Measurements from ENCODE around the gene KDM2A.

The KDM2A gene

GRCh38 chr11:67275606-67276409, 156.7 kb downstream of the KDM2A start:
- DNase-seq, result no peak

- DNase-seq, result no peak
Observed at GRCh38 chr11:67276781-67277230, 157.7 kb downstream of the KDM2A start.

GRCh38 chr11:67277231-67277961, 158.3 kb downstream of the KDM2A start:
- no peak for DNase-seq

- DNase-seq, result no peak
Observed at GRCh38 chr11:67278135-67278938, 159.3 kb downstream of the KDM2A start.

- no peak for DNase-seq
Observed at GRCh38 chr11:67278939-67279588, 160.0 kb downstream of the KDM2A start.

GRCh38 chr11:67279589-67280340, 160.7 kb downstream of the KDM2A start:
- no peak for DNase-seq

GRCh38 chr11:67280341-67280787, 161.3 kb downstream of the KDM2A start:
- no peak for DNase-seq

DNA sequence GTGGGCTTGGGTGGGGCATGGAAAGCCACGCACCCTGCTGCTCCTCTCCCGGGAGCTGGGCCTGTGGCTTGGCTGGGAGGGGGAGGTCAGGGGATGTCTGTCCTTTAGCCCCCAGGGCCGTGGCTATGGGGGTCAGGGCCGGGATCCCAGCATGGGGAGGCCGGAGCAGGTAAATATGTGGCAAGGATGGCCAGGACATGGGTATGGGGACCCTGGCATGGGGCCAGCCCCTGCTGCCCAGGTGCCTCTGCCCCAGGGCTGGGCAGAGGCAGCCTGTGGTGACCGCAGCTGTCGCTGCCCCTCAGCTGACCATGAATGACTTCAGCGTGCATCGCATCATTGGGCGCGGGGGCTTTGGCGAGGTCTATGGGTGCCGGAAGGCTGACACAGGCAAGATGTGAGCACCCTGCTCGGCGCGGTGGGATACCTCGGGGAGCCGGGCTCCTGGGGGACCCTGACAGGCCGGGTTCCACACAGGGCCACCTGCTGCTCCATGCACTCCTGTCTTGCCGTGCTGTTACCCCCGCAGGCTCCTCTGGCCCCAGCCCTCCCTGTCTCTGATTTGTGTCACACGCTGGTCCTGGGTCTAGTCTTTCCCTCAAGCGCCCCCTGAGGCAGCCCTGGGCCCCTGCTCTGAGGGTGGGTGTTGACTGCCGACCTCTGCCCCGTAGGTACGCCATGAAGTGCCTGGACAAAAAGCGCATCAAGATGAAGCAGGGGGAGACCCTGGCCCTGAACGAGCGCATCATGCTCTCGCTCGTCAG, 161.9 kb downstream of the KDM2A start:
- DNase-seq, result no peak

- no peak for DNase-seq
Observed at GRCh38 chr11:67281552-67282150, 162.6 kb downstream of the KDM2A start.

GRCh38 chr11:67282155-67282875, 163.3 kb downstream of the KDM2A start:
- no peak for DNase-seq

- no peak for DNase-seq
Observed at GRCh38 chr11:67282876-67283371, 163.9 kb downstream of the KDM2A start.

DNA sequence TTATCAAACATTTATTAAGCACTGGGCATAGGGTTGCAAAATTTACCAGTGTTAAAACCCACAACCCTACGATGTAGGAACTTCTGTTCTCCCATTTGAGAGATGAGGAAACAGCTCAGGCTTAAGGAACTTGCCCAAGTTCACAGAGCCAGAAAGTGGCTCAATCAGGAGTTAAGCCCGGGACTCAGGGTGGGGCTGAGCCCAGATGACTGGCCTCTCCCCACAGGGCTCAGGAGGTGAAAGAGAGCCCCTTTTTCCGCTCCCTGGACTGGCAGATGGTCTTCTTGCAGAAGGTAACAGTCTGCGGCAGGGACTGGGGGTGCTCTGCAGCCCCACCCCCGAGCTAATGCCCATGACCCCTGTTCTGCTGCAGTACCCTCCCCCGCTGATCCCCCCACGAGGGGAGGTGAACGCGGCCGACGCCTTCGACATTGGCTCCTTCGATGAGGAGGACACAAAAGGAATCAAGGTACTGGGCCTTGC, 164.5 kb downstream of the KDM2A start:
- DNase-seq, result no peak

DNA sequence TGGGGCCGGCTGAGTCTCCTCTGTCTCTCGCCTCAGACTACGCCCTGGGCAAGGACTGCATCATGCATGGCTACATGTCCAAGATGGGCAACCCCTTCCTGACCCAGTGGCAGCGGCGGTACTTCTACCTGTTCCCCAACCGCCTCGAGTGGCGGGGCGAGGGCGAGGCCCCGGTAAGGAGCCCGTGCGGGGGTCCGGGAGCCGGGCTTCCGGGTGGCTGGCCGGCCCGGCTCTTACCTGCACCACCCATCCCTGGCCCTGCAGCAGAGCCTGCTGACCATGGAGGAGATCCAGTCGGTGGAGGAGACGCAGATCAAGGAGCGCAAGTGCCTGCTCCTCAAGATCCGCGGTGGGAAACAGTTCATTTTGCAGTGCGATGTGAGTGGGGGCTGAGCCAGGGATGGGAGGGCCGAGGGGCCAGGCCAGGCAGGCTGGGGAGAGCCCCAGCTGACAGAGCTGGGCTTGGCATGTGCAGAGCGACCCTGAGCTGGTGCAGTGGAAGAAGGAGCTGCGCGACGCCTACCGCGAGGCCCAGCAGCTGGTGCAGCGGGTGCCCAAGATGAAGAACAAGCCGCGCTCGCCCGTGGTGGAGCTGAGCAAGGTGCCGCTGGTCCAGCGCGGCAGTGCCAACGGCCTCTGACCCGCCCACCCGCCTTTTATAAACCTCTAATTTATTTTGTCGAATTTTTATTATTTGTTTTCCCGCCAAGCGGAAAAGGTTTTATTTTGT, 165.9 kb downstream of the KDM2A start:
- no peak for DNase-seq

DNA sequence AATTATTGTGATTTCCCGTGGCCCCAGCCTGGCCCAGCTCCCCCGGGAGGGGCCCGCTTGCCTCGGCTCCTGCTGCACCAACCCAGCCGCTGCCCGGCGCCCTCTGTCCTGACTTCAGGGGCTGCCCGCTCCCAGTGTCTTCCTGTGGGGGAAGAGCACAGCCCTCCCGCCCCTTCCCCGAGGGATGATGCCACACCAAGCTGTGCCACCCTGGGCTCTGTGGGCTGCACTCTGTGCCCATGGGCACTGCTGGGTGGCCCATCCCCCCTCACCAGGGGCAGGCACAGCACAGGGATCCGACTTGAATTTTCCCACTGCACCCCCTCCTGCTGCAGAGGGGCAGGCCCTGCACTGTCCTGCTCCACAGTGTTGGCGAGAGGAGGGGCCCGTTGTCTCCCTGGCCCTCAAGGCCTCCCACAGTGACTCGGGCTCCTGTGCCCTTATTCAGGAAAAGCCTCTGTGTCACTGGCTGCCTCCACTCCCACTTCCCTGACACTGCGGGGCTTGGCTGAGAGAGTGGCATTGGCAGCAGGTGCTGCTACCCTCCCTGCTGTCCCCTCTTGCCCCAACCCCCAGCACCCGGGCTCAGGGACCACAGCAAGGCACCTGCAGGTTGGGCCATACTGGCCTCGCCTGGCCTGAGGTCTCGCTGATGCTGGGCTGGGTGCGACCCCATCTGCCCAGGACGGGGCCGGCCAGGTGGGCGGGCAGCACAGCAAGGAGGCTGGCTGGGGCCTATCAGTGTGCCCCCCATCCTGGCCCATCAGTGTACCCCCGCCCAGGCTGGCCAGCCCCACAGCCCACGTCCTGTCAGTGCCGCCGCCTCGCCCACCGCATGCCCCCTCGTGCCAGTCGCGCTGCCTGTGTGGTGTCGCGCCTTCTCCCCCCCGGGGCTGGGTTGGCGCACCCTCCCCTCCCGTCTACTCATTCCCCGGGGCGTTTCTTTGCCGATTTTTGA, 166.8 kb downstream of the KDM2A start:
- no peak for DNase-seq

- DNase-seq, result no peak
Observed at GRCh38 chr11:67286621-67287333, 167.7 kb downstream of the KDM2A start.

- no peak for DNase-seq
Observed at GRCh38 chr11:67287355-67288197, 168.5 kb downstream of the KDM2A start.
